ENCODE data around the gene RNH1. TPM values are rescaled to one million over a fixed set of nuclear protein-coding genes. Genes with fewer than 3 reads are reported as not detected.

The RNH1 gene
- total RNA-seq, 4 donors from 2014 or later = 220 to 303 (median 281) TPM

DNA sequence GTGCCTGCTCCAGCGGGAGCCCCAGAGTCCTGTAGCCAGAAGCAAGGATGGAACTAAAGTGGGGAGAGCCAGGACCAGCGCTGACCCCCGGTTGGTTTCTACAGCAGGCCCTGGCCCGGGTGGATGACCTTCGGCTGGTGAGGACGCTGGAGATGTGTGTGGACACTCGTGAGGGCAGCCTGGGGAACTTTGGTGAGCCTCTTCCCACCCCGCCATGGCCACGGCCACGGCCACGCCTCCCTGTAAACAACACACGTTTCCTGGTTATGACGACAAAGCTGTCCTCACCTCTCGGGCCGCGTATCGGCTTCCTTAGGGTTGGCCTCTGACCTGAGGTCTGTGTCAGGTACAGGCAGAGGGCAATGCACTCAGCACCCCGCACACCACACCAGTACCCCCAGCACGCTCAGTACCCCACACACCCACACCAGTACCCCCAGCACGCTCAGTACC lies 34.4 kb upstream of the RNH1 start:
- Histone ChIP-seq H3K36me3 (no peaks in the 10 kb centered on the region), H3K27me3 (no peaks in the 10 kb centered on the region), H3K9me3 (no peaks in the 10 kb centered on the region), H3K4me3 (no peak overlapping the region), H3K27ac (no peak overlapping the region), H3K4me1 (peaks cover 0 to 18% (median 14%) of the 10 kb centered on the region in 4 donors)
- WGBS, 2 donors = 84 to 96% methylated on average over 15 to 20 of the region's 20 CpGs
- DNase-seq (ENCODE audit: low spot score in 2 of 2) = no peak
- TF ChIP-seq POLR2A (IDR thresholded peaks at IDR 0.05) (no peak), EP300 (IDR thresholded peaks at IDR 0.05) (no peak)
- TF ChIP-seq, protein P1, sequence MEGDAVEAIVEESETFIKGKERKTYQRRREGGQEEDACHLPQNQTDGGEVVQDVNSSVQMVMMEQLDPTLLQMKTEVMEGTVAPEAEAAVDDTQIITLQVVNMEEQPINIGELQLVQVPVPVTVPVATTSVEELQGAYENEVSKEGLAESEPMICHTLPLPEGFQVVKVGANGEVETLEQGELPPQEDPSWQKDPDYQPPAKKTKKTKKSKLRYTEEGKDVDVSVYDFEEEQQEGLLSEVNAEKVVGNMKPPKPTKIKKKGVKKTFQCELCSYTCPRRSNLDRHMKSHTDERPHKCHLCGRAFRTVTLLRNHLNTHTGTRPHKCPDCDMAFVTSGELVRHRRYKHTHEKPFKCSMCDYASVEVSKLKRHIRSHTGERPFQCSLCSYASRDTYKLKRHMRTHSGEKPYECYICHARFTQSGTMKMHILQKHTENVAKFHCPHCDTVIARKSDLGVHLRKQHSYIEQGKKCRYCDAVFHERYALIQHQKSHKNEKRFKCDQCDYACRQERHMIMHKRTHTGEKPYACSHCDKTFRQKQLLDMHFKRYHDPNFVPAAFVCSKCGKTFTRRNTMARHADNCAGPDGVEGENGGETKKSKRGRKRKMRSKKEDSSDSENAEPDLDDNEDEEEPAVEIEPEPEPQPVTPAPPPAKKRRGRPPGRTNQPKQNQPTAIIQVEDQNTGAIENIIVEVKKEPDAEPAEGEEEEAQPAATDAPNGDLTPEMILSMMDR (IDR thresholded peaks at IDR 0.05) = no peak

DNA sequence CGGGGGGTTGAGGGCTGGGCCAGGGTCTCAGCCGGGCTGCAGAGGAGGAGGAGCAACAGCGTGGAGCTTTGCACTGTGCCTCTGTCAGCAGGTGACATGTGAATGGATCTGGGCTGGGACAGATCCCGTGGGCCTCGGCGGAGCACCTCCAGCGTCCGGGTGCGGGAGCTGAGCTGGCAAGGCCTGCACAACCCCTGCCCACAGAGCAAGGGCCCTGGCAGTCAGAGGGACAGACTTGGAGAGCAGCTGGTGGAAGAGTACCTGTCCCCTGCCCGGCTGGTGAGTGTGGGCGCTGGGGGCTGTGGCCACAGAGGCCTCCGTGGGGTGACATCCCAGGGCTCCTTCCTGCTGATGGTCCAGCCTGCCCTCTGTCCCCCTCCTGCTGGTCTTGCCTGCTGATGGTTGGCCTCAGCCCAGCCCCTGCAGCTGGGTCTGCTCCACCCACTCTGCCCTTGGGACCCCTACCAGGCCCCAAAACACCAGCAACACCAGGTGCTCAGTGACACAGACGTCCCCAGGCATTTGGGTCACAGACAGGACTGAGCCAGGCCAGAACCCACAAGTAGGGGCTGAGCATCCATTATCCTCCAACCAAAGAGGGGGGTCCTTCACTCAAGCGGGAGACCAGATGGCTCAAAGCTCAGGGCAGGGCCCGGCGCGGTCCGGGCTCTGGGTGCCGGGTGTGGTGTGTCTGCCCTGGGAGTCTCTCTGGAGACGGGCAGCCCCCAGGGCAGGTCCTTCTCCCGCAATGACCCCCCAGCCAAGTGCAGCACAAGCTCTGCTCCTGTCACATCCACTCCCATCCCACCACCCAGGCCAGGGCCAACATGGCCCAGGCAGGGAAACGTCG lies 33.8 kb upstream of the RNH1 start:
- Histone ChIP-seq H3K36me3 (no peaks in the 10 kb centered on the region), H3K4me3 (no peak overlapping the region), H3K27ac (no peak overlapping the region), H3K4me1 (peaks cover 0 to 24% (median 21%) of the 10 kb centered on the region in 4 donors), H3K9me3 (no peaks in the 10 kb centered on the region), H3K27me3 (no peaks in the 10 kb centered on the region)
- 75 to 81% methylated on average over 6 to 13 of the region's 23 CpGs for WGBS, 2 donors
- DNase-seq (ENCODE audit: low spot score in 2 of 2) = no peak
- TF ChIP-seq EP300 (IDR thresholded peaks at IDR 0.05) (no peak), POLR2A (IDR thresholded peaks at IDR 0.05) (no peak)
- TF ChIP-seq, protein P1 (IDR thresholded peaks at IDR 0.05) = no peak

DNA sequence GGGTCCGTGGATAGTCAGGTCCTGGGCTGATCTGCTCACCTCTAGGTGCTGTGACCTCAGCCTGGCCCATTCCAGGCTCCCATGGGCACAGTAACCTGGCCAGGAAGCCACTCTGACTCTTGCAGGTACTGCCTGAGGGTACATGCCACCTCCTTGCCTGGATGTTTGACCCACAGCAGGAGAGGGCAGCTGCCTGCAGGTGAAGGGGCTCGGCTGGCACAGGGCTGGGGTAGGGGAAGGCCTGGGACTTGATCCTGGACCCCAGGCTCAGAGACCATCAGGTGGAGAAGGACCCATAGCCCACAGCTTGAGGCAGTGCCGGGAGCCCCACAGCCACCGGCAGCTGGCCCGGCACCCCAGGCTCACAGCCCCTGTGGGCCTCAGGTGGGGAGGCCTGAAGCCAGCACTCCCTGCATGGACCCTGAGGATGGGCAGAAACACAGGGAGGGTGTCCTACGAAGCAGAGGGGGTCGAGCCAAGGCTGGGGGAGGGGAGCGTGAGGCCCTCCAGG lies 33.0 kb upstream of the RNH1 start:
- no peak overlapping the region for H3K4me3 ChIP-seq
- WGBS, 2 donors = 84 to 96% methylated on average over 2 to 8 of the region's 8 CpGs

DNA sequence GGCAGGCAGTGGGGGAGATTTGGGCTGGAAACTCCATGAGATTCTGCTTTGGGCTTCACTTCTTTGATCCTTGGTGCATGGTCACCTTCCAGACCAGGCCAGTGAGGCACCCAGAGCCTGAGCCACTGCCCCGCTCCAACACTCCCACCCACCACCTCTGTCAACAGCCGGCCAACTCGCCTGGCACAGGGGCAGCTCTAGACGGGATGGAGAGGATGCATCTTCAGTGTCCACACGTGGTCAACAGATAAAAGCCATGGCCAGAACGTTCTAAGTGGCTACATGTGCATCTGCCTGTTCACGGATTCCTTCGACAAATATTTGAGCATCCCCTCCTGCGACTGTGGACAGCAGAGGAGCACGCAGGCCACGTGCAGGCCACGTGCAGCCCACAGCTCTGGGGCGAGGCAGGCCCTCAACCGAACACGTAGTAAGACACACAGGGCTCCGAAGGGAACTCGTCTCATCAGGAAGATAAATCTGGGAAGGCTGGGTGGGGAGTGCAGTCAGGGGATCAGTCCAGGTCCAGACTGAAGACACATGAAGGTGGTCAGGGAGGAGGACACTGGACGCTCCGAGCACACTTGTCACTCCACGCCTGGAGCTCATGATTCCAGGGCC lies 31.5 kb upstream of the RNH1 start:
- 85 to 90% methylated on average over 20 of the region's 20 CpGs for WGBS, 2 donors
- no peak overlapping the region for H3K4me3 ChIP-seq
- no peaks in the 10 kb centered on the region for H3K9me3 ChIP-seq

More for the DNA sequence above, 33.0 kb upstream of the RNH1 start:
- Histone ChIP-seq H3K27me3 (no peaks in the 10 kb centered on the region), H3K9me3 (no peaks in the 10 kb centered on the region), H3K27ac (no peak overlapping the region), H3K36me3 (no peaks in the 10 kb centered on the region), H3K4me1 (peaks cover 0 to 24% (median 22%) of the 10 kb centered on the region in 4 donors)
- no peak for TF ChIP-seq EP300 (IDR thresholded peaks at IDR 0.05)
- TF ChIP-seq, protein P1 (IDR thresholded peaks at IDR 0.05) = no peak
- no peak for TF ChIP-seq POLR2A (IDR thresholded peaks at IDR 0.05)
- DNase-seq (ENCODE audit: low spot score in 2 of 2) = no peak

DNA sequence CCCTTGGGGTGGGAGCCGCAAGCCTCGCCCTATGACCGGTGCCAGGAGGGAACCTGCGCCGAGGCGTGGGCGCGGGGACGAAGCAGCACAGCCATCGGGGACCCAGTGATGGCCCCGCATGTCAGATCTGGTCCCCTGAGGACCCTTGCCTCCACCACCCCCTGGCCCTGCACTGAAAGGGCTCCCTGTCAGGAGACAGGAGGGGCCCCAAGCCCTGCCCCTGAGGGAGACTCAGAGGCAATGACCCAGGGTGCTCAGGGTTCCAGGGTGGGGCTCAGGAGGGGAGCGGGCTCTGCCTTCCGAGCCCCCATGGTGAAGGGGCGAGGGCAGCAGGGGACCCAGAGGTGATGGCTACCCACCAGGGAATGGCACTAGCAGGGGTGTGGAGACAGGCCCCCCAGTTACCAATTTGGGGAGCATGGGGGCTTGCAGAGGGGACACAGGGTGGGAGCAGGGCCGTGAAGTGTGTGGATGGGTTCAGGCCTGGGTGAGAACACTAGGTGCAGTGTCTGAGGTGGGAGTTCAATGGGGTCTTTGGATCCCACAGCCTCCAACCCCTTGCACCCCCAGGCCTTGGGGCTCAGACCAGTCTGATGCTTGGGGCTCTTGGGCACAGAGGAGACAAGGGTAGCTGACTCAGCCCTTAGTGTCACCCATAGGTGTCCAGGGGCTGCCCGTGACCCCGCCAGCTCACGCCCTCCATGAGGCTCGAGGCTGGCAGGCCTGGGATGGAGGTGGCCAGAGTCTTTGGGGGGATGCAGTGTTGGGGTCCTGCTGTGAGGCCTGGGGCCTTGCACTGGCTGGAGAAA lies 30.8 kb upstream of the RNH1 start:
- Histone ChIP-seq H3K36me3 (peaks cover 0 to 13% (median 0%) of the 10 kb centered on the region in 3 donors), H3K9me3 (no peaks in the 10 kb centered on the region), H3K4me1 (peaks cover 0 to 43% (median 31%) of the 10 kb centered on the region in 4 donors), H3K4me3 (peak overlapping the region; percentile 15 to 98 (median 73)), H3K27me3 (no peaks in the 10 kb centered on the region), H3K27ac (peak overlapping the region in 2 of 4 donors; percentile 10 to 86)
- 40 to 64% methylated on average over 10 to 15 of the region's 19 CpGs for WGBS, 2 donors
- DNase-seq (ENCODE audit: low spot score in 2 of 2) = no peak
- TF ChIP-seq POLR2A (IDR thresholded peaks at IDR 0.05) (no peak), EP300 (IDR thresholded peaks at IDR 0.05) (no peak)
- TF ChIP-seq, protein P1 (IDR thresholded peaks at IDR 0.05) = no peak

More for the DNA sequence above, 31.5 kb upstream of the RNH1 start:
- no peak overlapping the region for H3K27ac ChIP-seq
- peaks cover 0 to 5% (median 0%) of the 10 kb centered on the region in 3 donors for H3K36me3 ChIP-seq
- TF ChIP-seq POLR2A (IDR thresholded peaks at IDR 0.05) = no peak
- DNase-seq (ENCODE audit: low spot score in 2 of 2) = no peak
- H3K27me3 ChIP-seq = no peaks in the 10 kb centered on the region
- peaks cover 0 to 35% (median 31%) of the 10 kb centered on the region in 4 donors for H3K4me1 ChIP-seq
